GM23248 (cell line): Measurements from ENCODE around the gene FBXO44.

Source experiments
- EZH2 ChIP-seq: fragments of 200-600 bp; sonication (generic); IDR thresholded peaks from 2 replicates; pipeline ENCODE4 v1.6.1; 2018; ENCODE audit warnings: antibody characterized with exemption, mild to moderate bottlenecking; ENCODE audit not compliant: insufficient read depth, poor library complexity, severe bottlenecking
- EZH2phosphoT487 ChIP-seq: fragments of 200-600 bp; sonication (generic); IDR thresholded peaks from 2 replicates; pipeline ENCODE4 v1.6.1; 2018; ENCODE audit warnings: antibody characterized with exemption, moderate library complexity, mild to moderate bottlenecking, low read depth; ENCODE audit not compliant: insufficient read depth

DNA sequence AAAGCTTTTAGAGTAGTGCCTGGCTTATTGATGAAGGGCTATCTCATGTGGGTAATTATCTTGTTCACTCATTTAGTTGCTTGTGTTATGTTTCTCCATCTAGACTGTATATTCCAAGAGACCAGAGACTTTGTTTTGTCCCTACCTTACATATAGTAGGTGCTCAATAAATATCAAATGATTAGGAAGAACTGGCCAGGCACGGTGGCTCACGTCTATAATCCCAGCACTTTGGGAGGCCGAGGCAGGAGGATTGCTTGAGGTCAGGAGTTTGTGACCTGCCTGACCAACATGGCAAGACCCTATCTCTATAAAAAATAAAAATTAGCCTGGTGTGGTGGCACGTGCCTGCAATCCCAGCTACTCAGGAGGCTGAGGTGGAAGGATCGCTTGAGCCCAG lies 9.4 kb upstream of the FBXO44 start:
- TF ChIP-seq EZH2 (no peak), EZH2phosphoT487 (no peak)
